Astrocyte (in vitro differentiated cells and primary cell): Measurements from ENCODE around the gene FKBP10. TPM values are rescaled to one million over a fixed set of nuclear protein-coding genes. Genes with fewer than 3 reads are reported as not detected.

Experiments used
- DNase-seq: peaks from one replicate; pipeline ENCODE4 v3.0.0-alpha.2; 2010; ENCODE audit warnings: low read depth
- FAIRE-seq: peaks from 2 replicates; lab custom pipeline; 2011; peaks lifted over from hg19 to GRCh38; lab: Jason Lieb, UNC
- H2AFZ ChIP-seq: 2 replicates; pipeline ENCODE4 v1.6.0; 2012; ENCODE audit warnings: low read depth, low read length, inconsistent platforms
- H3K27ac ChIP-seq: 2 replicates; pipeline ENCODE4 v1.5.1; 2011; ENCODE audit warnings: low read depth, low read length, inconsistent platforms
- H3K27me3 ChIP-seq: 2 replicates; pipeline ENCODE4 v1.6.0; 2011; ENCODE audit warnings: low read length, inconsistent platforms; ENCODE audit not compliant: insufficient read depth
- H3K36me3 ChIP-seq: 2 replicates; pipeline ENCODE4 v1.5.1; 2011; ENCODE audit warnings: low read length, inconsistent platforms; ENCODE audit not compliant: insufficient read depth
- H3K4me1 ChIP-seq: 2 replicates; pipeline ENCODE4 v1.5.1; 2011; ENCODE audit warnings: low read length, inconsistent platforms; ENCODE audit not compliant: insufficient read depth
- H3K4me2 ChIP-seq: 2 replicates; pipeline ENCODE4 v1.6.0; 2012; ENCODE audit warnings: low read length, inconsistent platforms
- H3K4me3 ChIP-seq: 2 replicates; pipeline ENCODE4 v1.5.1; 2011; ENCODE audit warnings: low read depth, mild to moderate bottlenecking, low read length, inconsistent platforms; ENCODE audit not compliant: insufficient read depth
- H3K79me2 ChIP-seq: 2 replicates; pipeline ENCODE4 v1.6.0; 2012; ENCODE audit warnings: mild to moderate bottlenecking, low read length, inconsistent platforms; ENCODE audit not compliant: insufficient read depth
- H3K9ac ChIP-seq: 2 replicates; pipeline ENCODE4 v1.6.0; 2012; ENCODE audit warnings: mild to moderate bottlenecking, low read length, inconsistent platforms
- H3K9me3 ChIP-seq: 2 replicates; pipeline ENCODE4 v1.5.1; 2012; ENCODE audit warnings: low read depth, mild to moderate bottlenecking, low read length, inconsistent platforms; ENCODE audit not compliant: insufficient read depth
- H4K20me1 ChIP-seq: 2 replicates; pipeline ENCODE4 v1.6.0; 2012; ENCODE audit warnings: low read length, inconsistent platforms; ENCODE audit not compliant: insufficient read depth
- H3K27ac Mint-ChIP-seq: one replicate; pipeline ENCODE4 v1.8.0; 2021; ENCODE audit warnings: mild to moderate bottlenecking, mixed read lengths; ENCODE audit not compliant: unreplicated experiment
- H3K27me3 Mint-ChIP-seq: one replicate; pipeline ENCODE4 v1.8.0; 2021; ENCODE audit warnings: low read depth, mixed read lengths; ENCODE audit not compliant: unreplicated experiment
- H3K36me3 Mint-ChIP-seq: one replicate; pipeline ENCODE4 v1.8.0; 2021; ENCODE audit warnings: low read depth, mixed read lengths; ENCODE audit not compliant: unreplicated experiment
- H3K4me1 Mint-ChIP-seq: one replicate; pipeline ENCODE4 v1.8.0; 2021; ENCODE audit warnings: low read depth, mixed read lengths; ENCODE audit not compliant: unreplicated experiment
- H3K4me3 Mint-ChIP-seq: one replicate; pipeline ENCODE4 v1.8.0; 2021; ENCODE audit warnings: mild to moderate bottlenecking, moderate library complexity, mixed read lengths; ENCODE audit not compliant: unreplicated experiment
- H3K9me3 Mint-ChIP-seq: one replicate; pipeline ENCODE4 v1.8.0; 2021; ENCODE audit warnings: mild to moderate bottlenecking, mixed read lengths; ENCODE audit not compliant: unreplicated experiment
- CTCF ChIP-seq: IDR thresholded peaks from 2 replicates; pipeline ENCODE4 v1.5.1; 2011; ENCODE audit warnings: low read depth, mild to moderate bottlenecking, inconsistent platforms, low read length, moderate library complexity; ENCODE audit not compliant: insufficient read depth
- EZH2 ChIP-seq: IDR thresholded peaks from 2 replicates; pipeline ENCODE4 v1.6.1; 2012; ENCODE audit warnings: mild to moderate bottlenecking, low read length, inconsistent platforms; ENCODE audit not compliant: insufficient read depth
- total RNA-seq: library from RNA; stranded (reverse); gene quantifications from 2 replicates; pipeline ENCODE4 v1.2.1, GENCODE V29; 2021

The FKBP10 gene
- total RNA-seq, 1 donor from 2014 or later: 446 TPM

GRCh38 chr17:41803049-41804020 is 9.5 kb upstream of the FKBP10 start:
- H3K9me3 ChIP-seq: no peaks in the 10 kb centered on the region
- FAIRE-seq (no peak), DNase-seq (no peak)
- Mint-ChIP-seq H3K27me3 (no peaks in the 10 kb centered on the region), H3K27ac (no peak overlapping the region), H3K4me3 (no peak overlapping the region), H3K36me3 (peaks cover 11% of the 10 kb centered on the region), H3K9me3 (no peaks in the 10 kb centered on the region), H3K4me1 (peaks cover 14% of the 10 kb centered on the region)
- no peak overlapping the region for H2AFZ ChIP-seq
- no peak overlapping the region for H3K27ac ChIP-seq
- H3K4me3 ChIP-seq: no peak overlapping the region
- H3K9ac ChIP-seq: no peak overlapping the region
- no peak overlapping the region for H3K4me2 ChIP-seq
- peaks cover 24% of the 10 kb centered on the region for H4K20me1 ChIP-seq
- peaks cover 10% of the 10 kb centered on the region for H3K36me3 ChIP-seq
- H3K4me1 ChIP-seq: peaks cover 10% of the 10 kb centered on the region
- H3K27me3 ChIP-seq: no peaks in the 10 kb centered on the region
- no peak for TF ChIP-seq CTCF
- TF ChIP-seq EZH2: no peak
- peaks cover 5% of the 10 kb centered on the region for H3K79me2 ChIP-seq

GRCh38 chr17:41806685-41807445 is 5.9 kb upstream of the FKBP10 start:
- H3K9ac ChIP-seq: no peak overlapping the region
- no peak for TF ChIP-seq EZH2
- no peak for TF ChIP-seq CTCF
- H3K27me3 ChIP-seq: no peaks in the 10 kb centered on the region
- peaks cover 32% of the 10 kb centered on the region for H3K79me2 ChIP-seq
- no peak overlapping the region for H3K4me3 Mint-ChIP-seq
- H3K4me1 ChIP-seq: peaks cover 14% of the 10 kb centered on the region
- no peaks in the 10 kb centered on the region for H3K9me3 Mint-ChIP-seq
- DNase-seq: no peak
- no peaks in the 10 kb centered on the region for H3K27me3 Mint-ChIP-seq
- H3K4me2 ChIP-seq: no peak overlapping the region
- no peak overlapping the region for H2AFZ ChIP-seq
- H3K36me3 Mint-ChIP-seq: peaks cover 14% of the 10 kb centered on the region
- no peak overlapping the region for H3K4me3 ChIP-seq
- peaks cover 10% of the 10 kb centered on the region for H3K36me3 ChIP-seq
- H4K20me1 ChIP-seq: peaks cover 48% of the 10 kb centered on the region
- peaks cover 12% of the 10 kb centered on the region for H3K4me1 Mint-ChIP-seq
- no peaks in the 10 kb centered on the region for H3K9me3 ChIP-seq
- no peak overlapping the region for H3K27ac ChIP-seq
- FAIRE-seq: no peak
- H3K27ac Mint-ChIP-seq: no peak overlapping the region
